ENCODE measurements around the gene KRTAP5-5.

DNA sequence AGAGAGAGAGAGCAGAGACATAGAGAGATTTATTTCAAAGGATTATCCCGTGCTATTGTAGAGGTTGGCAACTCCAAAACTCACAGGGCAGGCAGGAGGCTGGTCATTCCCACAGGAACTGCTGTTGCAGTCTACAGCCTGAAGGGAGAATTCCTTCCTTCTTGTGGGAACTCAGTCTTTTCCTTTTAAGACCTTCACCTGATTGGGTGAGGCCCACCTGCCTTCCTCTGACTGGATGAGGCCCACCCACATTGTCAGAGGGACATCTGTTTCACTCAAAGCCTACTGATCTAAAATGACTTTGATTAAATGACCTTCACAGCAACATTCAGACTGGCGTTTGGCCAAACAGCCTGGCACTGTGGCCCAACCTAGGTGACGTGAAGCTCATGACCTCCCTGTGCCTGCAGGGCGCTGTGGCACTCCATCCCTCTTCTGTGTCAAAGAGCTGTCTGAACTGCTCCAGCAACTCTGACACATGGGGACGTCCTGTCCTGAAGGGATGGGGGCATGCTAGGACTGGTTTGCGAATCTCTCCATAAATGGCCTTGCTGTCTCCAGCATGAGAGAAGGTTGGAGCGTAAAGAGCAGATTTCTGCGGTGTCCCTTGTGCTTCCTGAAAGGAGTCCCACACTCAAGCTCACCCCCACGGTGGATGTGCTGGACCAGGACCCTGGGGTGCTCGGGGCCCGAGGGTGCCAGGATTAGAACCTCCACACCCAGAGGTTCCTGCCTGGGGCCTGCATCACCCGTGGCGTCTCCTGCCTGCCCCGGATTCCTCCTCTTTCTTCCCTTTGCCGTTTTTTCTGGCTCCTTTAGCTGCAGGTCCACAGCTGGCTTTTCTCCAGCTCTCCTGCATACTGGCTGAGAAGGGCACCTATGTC, 20.7 kb downstream of the KRTAP5-5 start:
- TF ChIP-seq CTCF (conservative IDR thresholded peaks at IDR 0.05; ENCODE audit: low read length) (no peak), EZH2phosphoT487 (IDR thresholded peaks at IDR 0.05; ENCODE audit: borderline replicate concordance) (no peak)

Measured in Loucy (cell line).